Measurements from ENCODE around the gene TRPC4.

DNA sequence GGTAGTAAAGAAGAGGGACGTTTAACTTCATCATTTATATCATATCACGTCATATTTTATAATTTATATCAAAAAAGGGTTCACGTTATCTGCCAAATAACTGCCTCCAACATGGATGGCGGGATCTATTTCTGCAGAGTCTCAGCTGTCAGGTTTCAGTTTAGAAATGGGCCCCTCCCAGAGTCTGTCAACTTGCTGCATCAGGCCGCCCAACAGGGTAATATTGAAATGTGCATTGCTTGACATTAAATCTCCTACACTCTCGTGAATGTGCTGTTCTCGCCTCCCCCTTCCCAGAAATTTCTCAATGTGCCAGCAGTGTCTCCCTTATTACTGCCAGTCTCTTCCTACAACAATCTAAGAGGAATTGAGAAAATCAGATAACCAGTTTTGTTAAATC is 96.9 kb downstream of the TRPC4 start:
- TF ChIP-seq, protein P1, sequence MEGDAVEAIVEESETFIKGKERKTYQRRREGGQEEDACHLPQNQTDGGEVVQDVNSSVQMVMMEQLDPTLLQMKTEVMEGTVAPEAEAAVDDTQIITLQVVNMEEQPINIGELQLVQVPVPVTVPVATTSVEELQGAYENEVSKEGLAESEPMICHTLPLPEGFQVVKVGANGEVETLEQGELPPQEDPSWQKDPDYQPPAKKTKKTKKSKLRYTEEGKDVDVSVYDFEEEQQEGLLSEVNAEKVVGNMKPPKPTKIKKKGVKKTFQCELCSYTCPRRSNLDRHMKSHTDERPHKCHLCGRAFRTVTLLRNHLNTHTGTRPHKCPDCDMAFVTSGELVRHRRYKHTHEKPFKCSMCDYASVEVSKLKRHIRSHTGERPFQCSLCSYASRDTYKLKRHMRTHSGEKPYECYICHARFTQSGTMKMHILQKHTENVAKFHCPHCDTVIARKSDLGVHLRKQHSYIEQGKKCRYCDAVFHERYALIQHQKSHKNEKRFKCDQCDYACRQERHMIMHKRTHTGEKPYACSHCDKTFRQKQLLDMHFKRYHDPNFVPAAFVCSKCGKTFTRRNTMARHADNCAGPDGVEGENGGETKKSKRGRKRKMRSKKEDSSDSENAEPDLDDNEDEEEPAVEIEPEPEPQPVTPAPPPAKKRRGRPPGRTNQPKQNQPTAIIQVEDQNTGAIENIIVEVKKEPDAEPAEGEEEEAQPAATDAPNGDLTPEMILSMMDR (IDR thresholded peaks at IDR 0.05): no peak
- TF ChIP-seq CREM (CRISPR knock-in tag; IDR thresholded peaks at IDR 0.05): no peak
- no peak for TF ChIP-seq NR3C1 (CRISPR knock-in tag; conservative IDR thresholded peaks at IDR 0.05; ENCODE audit: low read depth)
- TF ChIP-seq, protein P2, sequence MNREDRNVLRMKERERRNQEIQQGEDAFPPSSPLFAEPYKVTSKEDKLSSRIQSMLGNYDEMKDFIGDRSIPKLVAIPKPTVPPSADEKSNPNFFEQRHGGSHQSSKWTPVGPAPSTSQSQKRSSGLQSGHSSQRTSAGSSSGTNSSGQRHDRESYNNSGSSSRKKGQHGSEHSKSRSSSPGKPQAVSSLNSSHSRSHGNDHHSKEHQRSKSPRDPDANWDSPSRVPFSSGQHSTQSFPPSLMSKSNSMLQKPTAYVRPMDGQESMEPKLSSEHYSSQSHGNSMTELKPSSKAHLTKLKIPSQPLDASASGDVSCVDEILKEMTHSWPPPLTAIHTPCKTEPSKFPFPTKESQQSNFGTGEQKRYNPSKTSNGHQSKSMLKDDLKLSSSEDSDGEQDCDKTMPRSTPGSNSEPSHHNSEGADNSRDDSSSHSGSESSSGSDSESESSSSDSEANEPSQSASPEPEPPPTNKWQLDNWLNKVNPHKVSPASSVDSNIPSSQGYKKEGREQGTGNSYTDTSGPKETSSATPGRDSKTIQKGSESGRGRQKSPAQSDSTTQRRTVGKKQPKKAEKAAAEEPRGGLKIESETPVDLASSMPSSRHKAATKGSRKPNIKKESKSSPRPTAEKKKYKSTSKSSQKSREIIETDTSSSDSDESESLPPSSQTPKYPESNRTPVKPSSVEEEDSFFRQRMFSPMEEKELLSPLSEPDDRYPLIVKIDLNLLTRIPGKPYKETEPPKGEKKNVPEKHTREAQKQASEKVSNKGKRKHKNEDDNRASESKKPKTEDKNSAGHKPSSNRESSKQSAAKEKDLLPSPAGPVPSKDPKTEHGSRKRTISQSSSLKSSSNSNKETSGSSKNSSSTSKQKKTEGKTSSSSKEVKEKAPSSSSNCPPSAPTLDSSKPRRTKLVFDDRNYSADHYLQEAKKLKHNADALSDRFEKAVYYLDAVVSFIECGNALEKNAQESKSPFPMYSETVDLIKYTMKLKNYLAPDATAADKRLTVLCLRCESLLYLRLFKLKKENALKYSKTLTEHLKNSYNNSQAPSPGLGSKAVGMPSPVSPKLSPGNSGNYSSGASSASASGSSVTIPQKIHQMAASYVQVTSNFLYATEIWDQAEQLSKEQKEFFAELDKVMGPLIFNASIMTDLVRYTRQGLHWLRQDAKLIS (CRISPR knock-in tag; IDR thresholded peaks at IDR 0.05; ENCODE audit: borderline replicate concordance): no peak
- TF ChIP-seq ZNF138 (CRISPR knock-in tag; conservative IDR thresholded peaks at IDR 0.05): no peak

Measured in WTC11 (cell line).